Epithelial cell of esophagus (primary cell): ENCODE results near the gene SLC37A1.

Experiments
- DNase-seq: peaks from one replicate; pipeline ENCODE4 v3.0.0; 2010; ENCODE audit warnings: low read depth
- H3K4me3 ChIP-seq: 2 replicates; pipeline ENCODE4 v1.5.1; 2011; ENCODE audit warnings: mild to moderate bottlenecking, low read length, control low read depth
- TF ChIP-seq, protein P1 (sequence below): IDR thresholded peaks from 2 replicates; pipeline ENCODE4 v1.5.1; 2011; ENCODE audit warnings: low read depth, mild to moderate bottlenecking, low read length, control low read depth, inconsistent platforms; ENCODE audit not compliant: insufficient read depth; ENCODE audit errors: missing control alignments

The SLC37A1 gene

DNA sequence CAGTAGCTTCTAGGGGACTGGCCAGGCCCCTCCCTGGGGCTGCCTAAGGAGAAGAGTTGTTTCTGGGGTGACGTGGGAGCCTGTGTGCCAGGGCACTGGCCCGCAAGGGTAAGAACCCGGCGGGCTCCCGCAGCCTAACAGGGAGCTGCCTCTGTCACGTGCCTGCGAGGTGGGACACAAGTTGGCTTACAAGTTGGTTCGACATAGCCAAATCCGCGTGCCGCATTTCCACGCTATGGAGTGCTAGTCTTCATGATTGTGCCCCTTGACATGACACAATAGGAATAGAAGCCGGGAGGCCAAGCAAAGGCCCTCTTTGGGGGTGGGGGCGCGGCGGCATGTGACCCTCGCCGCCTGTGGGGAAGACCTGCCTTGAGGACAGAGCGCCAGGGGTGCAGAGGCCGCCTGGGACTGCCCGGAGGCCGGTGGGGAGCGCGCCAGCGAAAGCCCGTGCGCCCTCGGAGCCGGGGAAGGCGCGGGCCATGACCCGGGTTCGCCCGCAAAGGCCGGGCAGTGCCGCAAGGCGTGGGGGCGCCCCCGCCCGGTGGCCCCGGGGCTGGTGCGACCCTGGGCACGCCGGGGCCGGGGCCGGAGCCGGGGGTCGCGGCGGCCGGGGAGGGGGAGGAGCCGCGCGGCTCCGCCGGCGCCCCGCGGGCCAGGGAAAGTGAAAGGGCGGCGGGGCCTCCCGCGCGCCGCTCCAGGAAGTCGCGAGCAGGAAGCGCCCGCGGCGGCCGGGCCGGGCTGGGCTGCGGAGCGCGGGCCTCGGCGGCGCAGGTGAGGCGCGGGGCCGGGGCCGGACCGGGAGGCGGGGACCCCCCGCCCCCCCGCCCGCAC lies at the start of gene SLC37A1:
Gene SLC37A1, plus strand, starts transcription at position 702 of the 834 bp plus-strand sequence. CDS start 4,603 bp downstream, outside the sequence.
- H3K4me3 ChIP-seq, result peak within 1 kb of the TSS; percentile 69
- peak; percentile 28 for DNase-seq
- TF ChIP-seq, protein P1, sequence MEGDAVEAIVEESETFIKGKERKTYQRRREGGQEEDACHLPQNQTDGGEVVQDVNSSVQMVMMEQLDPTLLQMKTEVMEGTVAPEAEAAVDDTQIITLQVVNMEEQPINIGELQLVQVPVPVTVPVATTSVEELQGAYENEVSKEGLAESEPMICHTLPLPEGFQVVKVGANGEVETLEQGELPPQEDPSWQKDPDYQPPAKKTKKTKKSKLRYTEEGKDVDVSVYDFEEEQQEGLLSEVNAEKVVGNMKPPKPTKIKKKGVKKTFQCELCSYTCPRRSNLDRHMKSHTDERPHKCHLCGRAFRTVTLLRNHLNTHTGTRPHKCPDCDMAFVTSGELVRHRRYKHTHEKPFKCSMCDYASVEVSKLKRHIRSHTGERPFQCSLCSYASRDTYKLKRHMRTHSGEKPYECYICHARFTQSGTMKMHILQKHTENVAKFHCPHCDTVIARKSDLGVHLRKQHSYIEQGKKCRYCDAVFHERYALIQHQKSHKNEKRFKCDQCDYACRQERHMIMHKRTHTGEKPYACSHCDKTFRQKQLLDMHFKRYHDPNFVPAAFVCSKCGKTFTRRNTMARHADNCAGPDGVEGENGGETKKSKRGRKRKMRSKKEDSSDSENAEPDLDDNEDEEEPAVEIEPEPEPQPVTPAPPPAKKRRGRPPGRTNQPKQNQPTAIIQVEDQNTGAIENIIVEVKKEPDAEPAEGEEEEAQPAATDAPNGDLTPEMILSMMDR, result no peak

DNA sequence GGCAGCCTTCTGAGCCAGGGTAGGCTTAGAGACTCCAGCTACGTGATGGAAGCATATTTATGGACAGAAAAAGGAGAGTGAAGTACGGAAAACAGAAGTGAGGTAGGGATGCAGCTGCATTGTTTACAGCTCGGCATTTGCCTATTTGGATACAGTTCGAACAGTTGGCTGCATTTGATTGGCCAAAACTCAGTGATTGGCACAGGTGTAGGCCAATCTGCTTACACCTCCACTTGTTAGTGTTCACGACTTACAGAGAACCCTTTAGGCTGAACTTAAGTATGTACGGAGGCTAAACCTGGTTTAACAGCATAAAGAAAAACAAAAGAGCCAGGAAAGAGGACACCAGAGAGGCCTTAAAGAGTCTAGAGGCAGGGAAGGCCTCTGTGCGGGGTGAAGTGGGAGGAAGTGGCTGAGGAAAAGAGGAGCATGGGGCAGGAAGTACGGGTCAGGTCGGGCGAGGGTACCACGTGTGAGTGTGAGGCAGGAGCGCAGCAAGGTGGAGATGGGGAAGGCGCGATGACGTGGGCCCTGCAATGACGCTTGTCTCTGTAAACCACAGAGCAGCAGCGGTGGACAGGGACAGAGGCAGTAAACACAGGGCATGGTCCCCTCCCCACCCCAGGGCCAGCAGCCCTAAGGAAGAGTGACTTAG lies 49.7 kb upstream of the SLC37A1 start:
- DNase-seq, result peak; percentile 55
- TF ChIP-seq, protein P1, result no peak
- no peak overlapping the region for H3K4me3 ChIP-seq

DNA sequence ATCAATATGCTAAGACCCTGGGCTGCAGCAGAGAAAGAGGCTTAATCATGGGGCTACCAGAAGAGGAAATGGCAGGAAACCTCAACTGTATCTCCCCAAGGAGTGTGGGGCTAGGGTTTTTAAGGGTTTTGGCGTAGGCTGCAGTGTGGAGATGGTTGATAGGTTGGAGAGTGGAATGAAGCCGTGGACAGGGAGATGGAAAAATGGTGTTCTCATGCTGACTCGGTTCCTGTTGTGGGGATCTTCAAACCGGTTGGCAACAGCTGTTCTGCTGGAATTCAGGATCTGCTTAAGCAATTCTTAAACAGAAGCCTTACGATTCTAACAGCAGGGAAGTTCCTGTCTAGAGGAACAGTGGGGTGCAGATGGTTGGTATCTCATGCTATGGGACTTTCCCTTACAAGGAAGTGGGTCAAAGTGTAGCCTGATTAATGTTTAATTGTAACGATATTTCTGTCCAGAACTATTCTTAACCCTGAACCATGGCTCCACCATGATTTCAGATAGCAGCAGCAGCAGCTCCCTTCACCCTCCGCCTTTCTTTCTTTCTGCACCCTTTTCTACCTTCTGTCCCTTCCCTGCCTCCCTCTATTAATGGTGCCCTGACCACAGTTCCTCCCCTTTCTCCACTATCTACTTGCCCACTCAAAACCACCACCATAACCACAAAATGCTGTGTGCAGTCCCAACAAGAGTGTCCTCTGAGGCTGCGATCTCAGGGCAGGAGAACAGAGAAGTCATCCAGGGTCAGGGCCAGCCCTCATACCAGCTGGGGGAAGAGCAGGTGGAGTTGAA lies 48.4 kb upstream of the SLC37A1 start:
- no peak overlapping the region for H3K4me3 ChIP-seq
- DNase-seq, result peak; percentile 43
- TF ChIP-seq, protein P1, result no peak

DNA sequence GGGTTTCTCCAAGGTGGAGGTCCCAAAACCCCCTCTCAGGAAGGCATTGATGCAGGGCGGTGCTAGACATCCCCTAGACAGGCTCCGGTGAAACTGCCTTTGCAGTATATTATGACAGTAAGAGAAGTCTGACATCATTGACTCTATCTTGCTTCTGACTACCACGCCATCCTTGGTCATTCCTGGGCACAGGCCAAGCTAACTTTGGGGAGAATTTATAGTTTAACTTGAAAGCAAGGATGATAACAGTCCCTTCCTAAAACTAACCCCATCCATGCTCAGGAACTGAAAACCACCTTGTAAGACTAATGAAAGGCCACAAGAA lies 47.9 kb upstream of the SLC37A1 start:
- H3K4me3 ChIP-seq, result no peak overlapping the region
- DNase-seq, result no peak
- TF ChIP-seq, protein P1, result no peak

DNA sequence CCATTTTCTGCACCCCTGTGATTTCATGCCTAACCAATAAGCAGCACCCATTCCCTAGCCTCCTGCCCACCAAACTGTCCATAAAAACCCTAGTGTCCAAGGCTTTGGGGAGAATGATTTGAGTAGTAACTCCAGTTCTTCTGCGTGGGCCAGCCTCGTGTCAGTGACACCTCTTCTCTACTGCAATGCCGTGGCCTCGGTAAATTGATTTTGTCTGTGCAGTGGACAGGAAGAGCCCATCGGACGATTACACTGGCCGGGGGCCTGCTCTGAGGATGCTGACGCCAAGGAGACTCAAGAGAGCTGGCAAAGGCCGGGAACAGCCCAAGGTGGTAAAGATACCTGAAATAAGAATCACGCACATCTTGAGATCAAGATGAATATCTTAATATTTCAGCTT lies 47.0 kb upstream of the SLC37A1 start:
- TF ChIP-seq, protein P1, result no peak
- H3K4me3 ChIP-seq, result no peak overlapping the region
- no peak for DNase-seq

DNA sequence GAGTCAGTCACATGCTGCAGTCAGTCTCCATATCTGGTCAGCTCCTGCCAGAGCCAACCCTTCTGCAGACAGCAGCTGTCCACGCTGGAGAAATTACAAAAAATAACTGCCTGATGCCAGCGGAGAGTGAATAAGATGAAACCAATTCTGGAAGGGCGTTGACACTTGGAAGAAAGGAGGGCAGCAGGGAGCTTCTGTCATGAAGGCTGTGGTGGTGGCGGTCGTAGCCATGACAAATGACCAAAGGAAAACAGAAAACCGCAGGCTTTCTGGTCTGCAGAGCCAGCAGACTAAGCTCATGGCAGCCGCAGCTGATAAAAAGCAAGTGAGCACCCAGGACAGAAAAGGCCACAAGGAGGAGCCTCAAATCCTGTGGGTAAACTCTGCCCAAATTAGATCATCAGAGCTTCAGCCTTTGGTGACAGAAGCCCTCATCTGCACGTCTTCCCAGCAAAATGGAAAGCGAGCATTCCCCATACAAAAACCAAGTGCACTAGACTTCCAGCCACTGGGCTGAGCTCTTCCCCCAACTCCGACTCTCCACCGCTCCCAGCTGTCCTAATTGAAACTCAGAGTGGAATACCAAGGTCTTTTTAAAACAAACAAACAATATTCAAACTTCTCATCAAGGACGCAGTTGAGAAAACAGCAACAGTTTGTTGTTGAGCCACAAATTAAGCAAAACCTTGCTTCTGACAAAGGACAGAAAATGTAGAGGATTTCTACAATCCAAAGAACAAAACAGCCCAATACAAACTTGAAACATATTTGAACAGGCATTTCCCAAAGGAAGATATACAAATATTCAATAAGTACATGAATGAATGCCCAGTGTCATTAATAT lies 46.3 kb upstream of the SLC37A1 start:
- no peak overlapping the region for H3K4me3 ChIP-seq
- DNase-seq, result peak; percentile 56
- TF ChIP-seq, protein P1, result peak; percentile 58
